H9 (cell line): ENCODE measurements around the gene FAM217B. TPM values are rescaled to one million over a fixed set of nuclear protein-coding genes. Genes with fewer than 3 reads are reported as not detected.

ENCODE experiments used
- DNase-seq: peaks from one replicate; pipeline ENCODE4 v3.0.0-alpha.2; 2017
- H2AFZ ChIP-seq: one replicate; pipeline ENCODE4 v1.6.1; 2013; ENCODE audit warnings: mild to moderate bottlenecking, low read length, control low read depth, moderate library complexity
- H2AK5ac ChIP-seq: 2 replicates; pipeline ENCODE4 v1.6.1; 2013; ENCODE audit warnings: low read length, control low read depth, mixed read lengths; ENCODE audit not compliant: insufficient read length
- H2BK120ac ChIP-seq: one replicate; pipeline ENCODE4 v1.6.1; 2013; ENCODE audit warnings: low read depth, mild to moderate bottlenecking, low read length, control low read depth, inconsistent platforms; ENCODE audit not compliant: poor library complexity, severe bottlenecking
- H2BK12ac ChIP-seq: 2 replicates; pipeline ENCODE4 v1.6.1; 2013; ENCODE audit warnings: low read length, control low read depth, mixed read lengths, low read depth; ENCODE audit not compliant: insufficient read length
- H2BK15ac ChIP-seq: 2 replicates; pipeline ENCODE4 v1.6.1; 2013; ENCODE audit warnings: low read depth, low read length, control low read depth
- H2BK20ac ChIP-seq: one replicate; pipeline ENCODE4 v1.6.1; 2013; ENCODE audit warnings: low read depth, mild to moderate bottlenecking, low read length, control low read depth, inconsistent platforms; ENCODE audit not compliant: poor library complexity, severe bottlenecking
- H2BK5ac ChIP-seq: 2 replicates; pipeline ENCODE4 v1.6.1; 2013; ENCODE audit warnings: low read length, control low read depth, mixed read lengths; ENCODE audit not compliant: insufficient read length
- H3K14ac ChIP-seq: 2 replicates; pipeline ENCODE4 v1.6.1; 2013; ENCODE audit warnings: low read length, control low read depth; ENCODE audit not compliant: insufficient read depth
- H3K18ac ChIP-seq: 2 replicates; pipeline ENCODE4 v1.6.1; 2013; ENCODE audit warnings: low read depth, mild to moderate bottlenecking, mixed read lengths, low read length, control low read depth; ENCODE audit not compliant: insufficient read length
- H3K23ac ChIP-seq: 2 replicates; pipeline ENCODE4 v1.6.1; 2013; ENCODE audit warnings: low read length, control low read depth, mixed read lengths, low read depth; ENCODE audit not compliant: insufficient read length
- H3K23me2 ChIP-seq: 2 replicates; pipeline ENCODE4 v1.6.1; 2013; ENCODE audit warnings: low read depth, mild to moderate bottlenecking, mixed read lengths, low read length, control low read depth; ENCODE audit not compliant: insufficient read length, poor library complexity, severe bottlenecking
- H3K27ac ChIP-seq: 2 replicates; pipeline ENCODE4 v1.5.1; 2013; ENCODE audit warnings: low read length, control low read depth, mixed read lengths, low read depth; ENCODE audit not compliant: insufficient read length
- H3K27me3 ChIP-seq: 2 replicates; pipeline ENCODE4 v1.6.1; 2013; ENCODE audit warnings: low read length, control low read depth, inconsistent platforms; ENCODE audit not compliant: insufficient read depth
- H3K4ac ChIP-seq: 2 replicates; pipeline ENCODE4 v1.6.1; 2013; ENCODE audit warnings: low read depth, mild to moderate bottlenecking, control low read depth, inconsistent platforms, low read length, moderate library complexity
- H3K4me1 ChIP-seq: 2 replicates; pipeline ENCODE4 v1.6.1; 2013; ENCODE audit warnings: low read length, control low read depth, inconsistent platforms; ENCODE audit not compliant: insufficient read depth
- H3K4me2 ChIP-seq: 2 replicates; pipeline ENCODE4 v1.6.1; 2013; ENCODE audit warnings: low read length, control low read depth, mixed read lengths; ENCODE audit not compliant: insufficient read length, insufficient read depth
- H3K56ac ChIP-seq: 2 replicates; pipeline ENCODE4 v1.6.1; 2013; ENCODE audit warnings: low read depth, mild to moderate bottlenecking, mixed read lengths, low read length, control low read depth; ENCODE audit not compliant: insufficient read length
- H3K79me1 ChIP-seq: 2 replicates; pipeline ENCODE4 v1.6.1; 2013; ENCODE audit warnings: low read depth, mild to moderate bottlenecking, moderate library complexity, low read length, control low read depth, inconsistent platforms; ENCODE audit not compliant: insufficient read depth, poor library complexity, severe bottlenecking
- H3K79me2 ChIP-seq: 2 replicates; pipeline ENCODE4 v1.6.1; 2013; ENCODE audit warnings: low read length, control low read depth, inconsistent platforms; ENCODE audit not compliant: insufficient read depth
- H3K9ac ChIP-seq: 2 replicates; pipeline ENCODE4 v1.6.1; 2013; ENCODE audit warnings: low read length, control low read depth, mixed read lengths; ENCODE audit not compliant: insufficient read length; ENCODE audit errors: extremely low read depth
- H3K9me3 ChIP-seq: one replicate; pipeline ENCODE4 v1.6.1; 2013; ENCODE audit warnings: low read depth, low read length, inconsistent platforms; ENCODE audit not compliant: control insufficient read depth
- H3T11ph ChIP-seq: one replicate; pipeline ENCODE4 v1.6.1; 2013; ENCODE audit warnings: mild to moderate bottlenecking, low read length, control low read depth, inconsistent platforms
- H4K20me1 ChIP-seq: one replicate; pipeline ENCODE4 v1.6.1; 2013; ENCODE audit not compliant: control insufficient read depth, insufficient read length, insufficient read depth
- H4K5ac ChIP-seq: 2 replicates; pipeline ENCODE4 v1.6.1; 2013; ENCODE audit warnings: low read depth, mild to moderate bottlenecking, mixed read lengths, low read length, control low read depth; ENCODE audit not compliant: insufficient read length
- H4K8ac ChIP-seq: replicated peaks from 2 replicates; pipeline ENCODE4 v1.6.1; 2013; ENCODE audit warnings: low read length, control low read depth, mixed read lengths, low read depth; ENCODE audit not compliant: insufficient read length
- H4K91ac ChIP-seq: 2 replicates; pipeline ENCODE4 v1.6.1; 2013; ENCODE audit warnings: low read depth, mild to moderate bottlenecking, moderate library complexity, mixed read lengths, low read length, control low read depth; ENCODE audit not compliant: insufficient read length
- H3K27ac Mint-ChIP-seq, 3 experiments: 2 replicates in 2 of 3; 3 replicates in 1 of 3; pipeline ENCODE4 v1.8.0; 2020 to 2021; ENCODE audit warnings: mixed read lengths in 3 of 3, mild to moderate bottlenecking in 1 of 3, moderate library complexity in 1 of 3
- H3K27me3 Mint-ChIP-seq: 2 replicates; pipeline ENCODE4 v1.8.0; 2021; ENCODE audit warnings: low read depth, mild to moderate bottlenecking, moderate library complexity, mixed read lengths
- H3K36me3 Mint-ChIP-seq, 3 experiments: 2 replicates in 2 of 3; 3 replicates in 1 of 3; pipeline ENCODE4 v1.8.0; 2020 to 2021; ENCODE audit warnings: low read depth in 3 of 3, mixed read lengths in 3 of 3; ENCODE audit not compliant: insufficient read depth in 1 of 3
- H3K4me1 Mint-ChIP-seq, 2 experiments: 2 replicates each; pipeline ENCODE4 v1.8.0; 2020; ENCODE audit warnings: mixed read lengths in 2 of 2
- H3K4me3 Mint-ChIP-seq, 2 experiments: 2 replicates in 1 of 2; 3 replicates in 1 of 2; pipeline ENCODE4 v1.8.0; 2020 to 2021; ENCODE audit warnings: mild to moderate bottlenecking in 2 of 2, mixed read lengths in 2 of 2, moderate library complexity in 1 of 2
- H3K9me3 Mint-ChIP-seq, 2 experiments: 2 replicates in 1 of 2; 3 replicates in 1 of 2; pipeline ENCODE4 v1.8.0; 2020; ENCODE audit warnings: mild to moderate bottlenecking in 2 of 2, mixed read lengths in 2 of 2, moderate library complexity in 1 of 2
- CTCF ChIP-seq: fragments of 200-600 bp; sonication (generic); conservative IDR thresholded peaks from 3 replicates; pipeline ENCODE4 v1.8.0; 2021; ENCODE audit warnings: antibody characterized with exemption, mild to moderate bottlenecking
- WGBS: extraction: QIAGEN DNeasy Blood & Tissue Kit; methylation state at CpG from one replicate; pipeline ENCODE4 v1.1.7; 2013; ENCODE audit warnings: missing lambda C conversion rate, low lambda C conversion rate, mixed read lengths; ENCODE audit not compliant: insufficient read length; ENCODE audit errors: extremely low coverage; 5-methylcytosine and 5-hydroxymethylcytosine counted together
- total RNA-seq: library from RNA; stranded (reverse); gene quantifications from 2 replicates; pipeline ENCODE4 v1.2.1, GENCODE V29; 2021

FAM217B gene
- total RNA-seq, 1 experiment from 2014 or later, result 24.5 TPM

GRCh38 chr20:59942245-59942644 is 2.1 kb downstream of the FAM217B start:
- no peak overlapping the region for H3K4me2 ChIP-seq
- H3K23ac ChIP-seq, result no peak overlapping the region
- no peaks in the 10 kb centered on the region for H3K9me3 ChIP-seq
- no peak for TF ChIP-seq CTCF
- peaks cover 13 to 27% (median 24%) of the 10 kb centered on the region in 3 experiments for H3K36me3 Mint-ChIP-seq
- H3K79me1 ChIP-seq, result no peaks in the 10 kb centered on the region
- H3K14ac ChIP-seq, result no peak overlapping the region
- H2BK20ac ChIP-seq, result no peak overlapping the region
- H2AFZ ChIP-seq, result no peak overlapping the region
- H4K8ac ChIP-seq, result no peak overlapping the region
- peaks cover 4% of the 10 kb centered on the region for H3K23me2 ChIP-seq
- H2BK5ac ChIP-seq, result no peak overlapping the region
- H2BK15ac ChIP-seq, result no peak overlapping the region
- no peak overlapping the region for H3K4me3 Mint-ChIP-seq
- H3K4ac ChIP-seq, result no peak overlapping the region
- no CpG with 5 or more reads among the region's 2 CpGs for WGBS
- no peak overlapping the region for H2BK12ac ChIP-seq
- no peak overlapping the region for H3K27ac Mint-ChIP-seq
- H3K4me1 Mint-ChIP-seq, result peaks cover 19 to 23% of the 10 kb centered on the region in 2 experiments
- no peak overlapping the region for H3K56ac ChIP-seq
- H3K27me3 Mint-ChIP-seq, result peaks cover 19% of the 10 kb centered on the region
- H3K79me2 ChIP-seq, result no peaks in the 10 kb centered on the region
- H3K27me3 ChIP-seq, result peaks cover 7% of the 10 kb centered on the region; the same call in 1 of the 2 replicates
- H2BK120ac ChIP-seq, result no peak overlapping the region
- H3K9ac ChIP-seq, result no peak overlapping the region
- DNase-seq, result no peak
- no peak overlapping the region for H3K18ac ChIP-seq
- H3K9me3 Mint-ChIP-seq, result peaks cover 6% of the 10 kb centered on the region in 2 experiments; a peak in 3 of 5 replicates
- H4K20me1 ChIP-seq, result no peaks in the 10 kb centered on the region
- no peak overlapping the region for H3T11ph ChIP-seq
- no peak overlapping the region for H4K5ac ChIP-seq
- no peak overlapping the region for H3K27ac ChIP-seq
- no peak overlapping the region for H2AK5ac ChIP-seq
- H4K91ac ChIP-seq, result no peak overlapping the region
- no peaks in the 10 kb centered on the region for H3K4me1 ChIP-seq
